ENCODE data around the gene KIF16B.

GRCh38 chr20:16346956-16347355 lies 226.3 kb downstream of the KIF16B start:
- TF ChIP-seq CTCF (IDR thresholded peaks at IDR 0.05) = no peak
- TF ChIP-seq POLR2A (IDR thresholded peaks at IDR 0.05) = no peak
